Measurements from ENCODE around the gene ZNF618.

DNA sequence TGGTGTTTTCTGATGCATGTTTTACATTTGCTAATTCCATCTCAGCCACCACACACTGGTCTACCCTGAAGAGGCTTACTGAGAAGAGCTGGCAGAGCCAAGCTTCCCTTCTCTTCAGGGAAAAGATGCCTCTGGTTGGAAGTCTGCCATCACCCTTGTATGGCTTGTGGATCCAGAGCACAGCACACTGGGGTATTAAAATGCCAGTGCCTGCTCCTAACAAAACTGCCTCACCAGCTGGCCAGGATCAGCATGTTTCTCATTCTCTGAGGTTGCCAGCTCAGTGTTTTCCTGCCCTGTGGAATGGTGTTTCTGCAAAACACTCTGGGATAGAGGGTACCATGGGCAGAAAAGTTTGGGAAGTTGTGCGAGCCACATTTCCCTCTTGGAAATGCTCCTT lies 31.6 kb upstream of the ZNF618 start:
- TF ChIP-seq, protein P1, sequence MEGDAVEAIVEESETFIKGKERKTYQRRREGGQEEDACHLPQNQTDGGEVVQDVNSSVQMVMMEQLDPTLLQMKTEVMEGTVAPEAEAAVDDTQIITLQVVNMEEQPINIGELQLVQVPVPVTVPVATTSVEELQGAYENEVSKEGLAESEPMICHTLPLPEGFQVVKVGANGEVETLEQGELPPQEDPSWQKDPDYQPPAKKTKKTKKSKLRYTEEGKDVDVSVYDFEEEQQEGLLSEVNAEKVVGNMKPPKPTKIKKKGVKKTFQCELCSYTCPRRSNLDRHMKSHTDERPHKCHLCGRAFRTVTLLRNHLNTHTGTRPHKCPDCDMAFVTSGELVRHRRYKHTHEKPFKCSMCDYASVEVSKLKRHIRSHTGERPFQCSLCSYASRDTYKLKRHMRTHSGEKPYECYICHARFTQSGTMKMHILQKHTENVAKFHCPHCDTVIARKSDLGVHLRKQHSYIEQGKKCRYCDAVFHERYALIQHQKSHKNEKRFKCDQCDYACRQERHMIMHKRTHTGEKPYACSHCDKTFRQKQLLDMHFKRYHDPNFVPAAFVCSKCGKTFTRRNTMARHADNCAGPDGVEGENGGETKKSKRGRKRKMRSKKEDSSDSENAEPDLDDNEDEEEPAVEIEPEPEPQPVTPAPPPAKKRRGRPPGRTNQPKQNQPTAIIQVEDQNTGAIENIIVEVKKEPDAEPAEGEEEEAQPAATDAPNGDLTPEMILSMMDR (conservative IDR thresholded peaks at IDR 0.05; ENCODE audit: low read depth in 2 of 2), result no peak
- TF ChIP-seq EZH2 (IDR thresholded peaks at IDR 0.05; ENCODE audit: low read depth, unreplicated experiment) (no peak), EZH2phosphoT487 (IDR thresholded peaks at IDR 0.05; ENCODE audit: unreplicated experiment) (no peak), POLR2AphosphoS5 (IDR thresholded peaks at IDR 0.05; ENCODE audit: low read depth) (no peak), JUNB (IDR thresholded peaks at IDR 0.05; ENCODE audit: unreplicated experiment) (no peak), CREB1 (CRISPR knock-in tag; IDR thresholded peaks at IDR 0.05; ENCODE audit: low read depth) (no peak)
- TF ChIP-seq, protein P2, sequence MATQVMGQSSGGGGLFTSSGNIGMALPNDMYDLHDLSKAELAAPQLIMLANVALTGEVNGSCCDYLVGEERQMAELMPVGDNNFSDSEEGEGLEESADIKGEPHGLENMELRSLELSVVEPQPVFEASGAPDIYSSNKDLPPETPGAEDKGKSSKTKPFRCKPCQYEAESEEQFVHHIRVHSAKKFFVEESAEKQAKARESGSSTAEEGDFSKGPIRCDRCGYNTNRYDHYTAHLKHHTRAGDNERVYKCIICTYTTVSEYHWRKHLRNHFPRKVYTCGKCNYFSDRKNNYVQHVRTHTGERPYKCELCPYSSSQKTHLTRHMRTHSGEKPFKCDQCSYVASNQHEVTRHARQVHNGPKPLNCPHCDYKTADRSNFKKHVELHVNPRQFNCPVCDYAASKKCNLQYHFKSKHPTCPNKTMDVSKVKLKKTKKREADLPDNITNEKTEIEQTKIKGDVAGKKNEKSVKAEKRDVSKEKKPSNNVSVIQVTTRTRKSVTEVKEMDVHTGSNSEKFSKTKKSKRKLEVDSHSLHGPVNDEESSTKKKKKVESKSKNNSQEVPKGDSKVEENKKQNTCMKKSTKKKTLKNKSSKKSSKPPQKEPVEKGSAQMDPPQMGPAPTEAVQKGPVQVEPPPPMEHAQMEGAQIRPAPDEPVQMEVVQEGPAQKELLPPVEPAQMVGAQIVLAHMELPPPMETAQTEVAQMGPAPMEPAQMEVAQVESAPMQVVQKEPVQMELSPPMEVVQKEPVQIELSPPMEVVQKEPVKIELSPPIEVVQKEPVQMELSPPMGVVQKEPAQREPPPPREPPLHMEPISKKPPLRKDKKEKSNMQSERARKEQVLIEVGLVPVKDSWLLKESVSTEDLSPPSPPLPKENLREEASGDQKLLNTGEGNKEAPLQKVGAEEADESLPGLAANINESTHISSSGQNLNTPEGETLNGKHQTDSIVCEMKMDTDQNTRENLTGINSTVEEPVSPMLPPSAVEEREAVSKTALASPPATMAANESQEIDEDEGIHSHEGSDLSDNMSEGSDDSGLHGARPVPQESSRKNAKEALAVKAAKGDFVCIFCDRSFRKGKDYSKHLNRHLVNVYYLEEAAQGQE (IDR thresholded peaks at IDR 0.05; ENCODE audit: unreplicated experiment), result no peak
- TF ChIP-seq, protein P3, sequence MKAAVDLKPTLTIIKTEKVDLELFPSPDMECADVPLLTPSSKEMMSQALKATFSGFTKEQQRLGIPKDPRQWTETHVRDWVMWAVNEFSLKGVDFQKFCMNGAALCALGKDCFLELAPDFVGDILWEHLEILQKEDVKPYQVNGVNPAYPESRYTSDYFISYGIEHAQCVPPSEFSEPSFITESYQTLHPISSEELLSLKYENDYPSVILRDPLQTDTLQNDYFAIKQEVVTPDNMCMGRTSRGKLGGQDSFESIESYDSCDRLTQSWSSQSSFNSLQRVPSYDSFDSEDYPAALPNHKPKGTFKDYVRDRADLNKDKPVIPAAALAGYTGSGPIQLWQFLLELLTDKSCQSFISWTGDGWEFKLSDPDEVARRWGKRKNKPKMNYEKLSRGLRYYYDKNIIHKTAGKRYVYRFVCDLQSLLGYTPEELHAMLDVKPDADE (IDR thresholded peaks at IDR 0.05), result no peak
